Measurements from ENCODE around the gene PITPNM1. TPM values are rescaled to one million over a fixed set of nuclear protein-coding genes. Genes with fewer than 3 reads are reported as not detected.

Gene PITPNM1
- total RNA-seq, 1 donor = 24.0 TPM

- no peak for DNase-seq (ENCODE audit: low read depth)
- TF ChIP-seq, protein P1, sequence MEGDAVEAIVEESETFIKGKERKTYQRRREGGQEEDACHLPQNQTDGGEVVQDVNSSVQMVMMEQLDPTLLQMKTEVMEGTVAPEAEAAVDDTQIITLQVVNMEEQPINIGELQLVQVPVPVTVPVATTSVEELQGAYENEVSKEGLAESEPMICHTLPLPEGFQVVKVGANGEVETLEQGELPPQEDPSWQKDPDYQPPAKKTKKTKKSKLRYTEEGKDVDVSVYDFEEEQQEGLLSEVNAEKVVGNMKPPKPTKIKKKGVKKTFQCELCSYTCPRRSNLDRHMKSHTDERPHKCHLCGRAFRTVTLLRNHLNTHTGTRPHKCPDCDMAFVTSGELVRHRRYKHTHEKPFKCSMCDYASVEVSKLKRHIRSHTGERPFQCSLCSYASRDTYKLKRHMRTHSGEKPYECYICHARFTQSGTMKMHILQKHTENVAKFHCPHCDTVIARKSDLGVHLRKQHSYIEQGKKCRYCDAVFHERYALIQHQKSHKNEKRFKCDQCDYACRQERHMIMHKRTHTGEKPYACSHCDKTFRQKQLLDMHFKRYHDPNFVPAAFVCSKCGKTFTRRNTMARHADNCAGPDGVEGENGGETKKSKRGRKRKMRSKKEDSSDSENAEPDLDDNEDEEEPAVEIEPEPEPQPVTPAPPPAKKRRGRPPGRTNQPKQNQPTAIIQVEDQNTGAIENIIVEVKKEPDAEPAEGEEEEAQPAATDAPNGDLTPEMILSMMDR (IDR thresholded peaks at IDR 0.05; ENCODE audit: insufficient read depth, low read length) = no peak
- H3K4me3 ChIP-seq (ENCODE audit: low read depth, low read length) = no peak overlapping the region
These were observed 38.4 kb upstream of the PITPNM1 start for GRCh38 chr11:67543585-67543984.

- TF ChIP-seq, protein P1 (IDR thresholded peaks at IDR 0.05; ENCODE audit: insufficient read depth, low read length) = no peak
- H3K4me3 ChIP-seq (ENCODE audit: low read depth, low read length) = no peak overlapping the region
- DNase-seq (ENCODE audit: low read depth) = no peak
These were observed 37.8 kb upstream of the PITPNM1 start for GRCh38 chr11:67542971-67543370.

DNA sequence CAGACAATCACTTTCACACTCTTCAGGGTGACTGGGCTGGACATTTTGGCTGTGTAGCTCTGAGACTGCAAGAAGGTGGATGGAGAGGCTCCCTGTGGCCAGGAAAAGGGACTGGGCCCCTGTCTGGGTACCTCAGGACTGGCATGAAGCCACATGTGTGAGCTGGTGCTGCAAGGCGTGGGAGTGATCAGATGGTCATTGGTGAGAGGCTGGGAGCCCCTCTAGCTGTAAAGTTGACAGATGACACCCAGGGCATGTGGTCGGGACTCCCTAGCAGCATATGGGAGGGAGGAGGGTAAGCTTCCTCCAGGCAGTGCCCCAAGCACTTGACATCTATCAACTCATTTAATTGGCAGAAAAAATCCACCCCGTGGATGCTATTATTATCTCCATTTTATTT is 37.0 kb upstream of the PITPNM1 start:
- TF ChIP-seq, protein P1 (IDR thresholded peaks at IDR 0.05; ENCODE audit: insufficient read depth, low read length) = no peak
- DNase-seq (ENCODE audit: low read depth) = no peak
- H3K4me3 ChIP-seq (ENCODE audit: low read depth, low read length) = no peak overlapping the region

- no peak for DNase-seq (ENCODE audit: low read depth)
- H3K4me3 ChIP-seq (ENCODE audit: low read depth, low read length) = no peak overlapping the region
- TF ChIP-seq, protein P1 (IDR thresholded peaks at IDR 0.05; ENCODE audit: insufficient read depth, low read length) = no peak
These were observed 36.0 kb upstream of the PITPNM1 start for GRCh38 chr11:67541198-67541597.

DNA sequence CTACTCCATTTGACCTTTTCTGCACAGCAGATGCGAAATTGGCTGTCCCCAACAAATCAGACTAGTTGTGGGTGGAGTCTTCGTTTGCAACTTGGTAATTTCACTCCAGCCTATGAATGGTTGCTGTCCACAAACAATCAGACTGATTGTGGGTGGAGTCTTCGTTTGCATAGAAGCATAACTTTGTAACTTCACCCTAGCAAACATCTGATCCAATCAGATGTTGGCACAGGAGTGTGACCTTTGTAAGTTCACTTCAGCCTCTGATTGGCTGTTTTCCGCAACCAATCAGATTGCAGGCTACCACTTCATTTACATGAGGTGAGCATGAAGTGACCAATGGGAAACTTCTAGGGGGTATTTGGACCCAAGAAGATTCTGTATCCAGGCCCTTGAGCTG is 34.4 kb upstream of the PITPNM1 start:
- DNase-seq (ENCODE audit: low read depth) = no peak
- TF ChIP-seq, protein P1 (IDR thresholded peaks at IDR 0.05; ENCODE audit: insufficient read depth, low read length) = no peak
- no peak overlapping the region for H3K4me3 ChIP-seq (ENCODE audit: low read depth, low read length)

DNA sequence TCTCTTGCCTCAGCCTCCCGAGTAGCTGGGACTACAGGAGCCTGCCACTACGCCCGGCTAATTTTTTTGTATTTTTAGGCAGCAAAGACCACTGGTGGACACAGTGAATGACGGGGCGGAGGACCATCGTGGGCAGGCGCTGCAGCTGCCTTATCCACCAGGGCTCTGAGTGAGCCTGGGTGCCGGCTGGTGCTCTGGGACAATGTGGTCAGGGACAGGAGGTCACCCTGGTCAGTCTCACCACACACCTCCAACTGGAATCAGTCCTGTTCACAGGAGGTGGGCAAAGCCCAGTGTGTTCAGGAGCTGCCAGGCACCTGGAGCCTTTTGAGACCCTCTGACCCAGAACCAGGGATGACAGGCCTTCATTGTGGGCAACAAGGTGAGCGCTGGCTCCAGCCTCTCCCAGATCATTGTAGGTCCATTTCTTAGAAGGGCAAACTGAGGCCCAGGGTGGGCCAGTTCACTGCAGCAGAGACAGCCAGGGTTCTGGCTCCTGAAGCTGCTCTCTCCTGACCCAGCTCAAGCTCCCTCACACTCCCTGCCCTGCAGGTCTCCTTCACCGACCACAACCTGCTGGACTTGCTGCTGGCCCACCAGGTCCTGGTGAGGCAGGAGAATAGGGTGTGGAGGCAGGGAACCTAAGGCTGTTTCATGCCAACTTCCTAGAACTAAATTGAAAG is 33.8 kb upstream of the PITPNM1 start:
- TF ChIP-seq, protein P1 (IDR thresholded peaks at IDR 0.05; ENCODE audit: insufficient read depth, low read length) = no peak
- no peak overlapping the region for H3K4me3 ChIP-seq (ENCODE audit: low read depth, low read length)
- DNase-seq (ENCODE audit: low read depth) = no peak

DNA sequence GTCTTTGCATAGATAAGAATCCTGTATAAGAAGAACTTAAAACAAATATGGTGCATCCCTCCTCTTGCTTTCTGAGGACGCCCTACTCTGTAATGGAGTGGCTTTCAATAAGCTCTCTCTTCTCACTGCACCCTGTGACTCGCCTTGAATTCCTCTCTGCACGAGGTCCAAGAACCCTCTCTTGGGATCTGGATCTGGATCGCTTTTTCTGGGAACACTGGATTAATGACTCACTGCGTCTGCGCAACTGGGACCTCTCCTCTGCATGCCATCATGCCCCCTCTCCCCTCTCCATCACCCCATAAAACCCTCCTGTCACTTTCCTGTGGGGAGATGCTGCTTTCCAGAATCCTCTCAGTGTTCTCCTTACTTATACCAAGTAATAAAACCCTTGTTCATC is 33.1 kb upstream of the PITPNM1 start:
- TF ChIP-seq, protein P1 (IDR thresholded peaks at IDR 0.05; ENCODE audit: insufficient read depth, low read length) = no peak
- peak; percentile 36 for DNase-seq (ENCODE audit: low read depth)

More for the DNA sequence above, 33.1 kb upstream of the PITPNM1 start:
- H3K4me3 ChIP-seq (ENCODE audit: low read depth, low read length) = no peak overlapping the region

Measured in fibroblast of the aortic adventitia (primary cell).